Measurements from ENCODE around the gene ZGPAT.

The ZGPAT gene

GRCh38 chr20:63759377-63759901 is 51.6 kb downstream of the ZGPAT start:
- no peak for TF ChIP-seq CTCF (IDR thresholded peaks at IDR 0.05; ENCODE audit: low read depth, low read length)
- no peak for TF ChIP-seq MYC (IDR thresholded peaks at IDR 0.05; ENCODE audit: low read depth, low read length)
- no peak for TF ChIP-seq POLR2A (IDR thresholded peaks at IDR 0.05; ENCODE audit: extremely low read depth, insufficient read length)
- no peak for TF ChIP-seq MAX (IDR thresholded peaks at IDR 0.05; ENCODE audit: low read depth, low read length)

GRCh38 chr20:63765082-63765873 is 57.4 kb downstream of the ZGPAT start:
- H3K4me3 ChIP-seq (ENCODE audit: low read depth, low read length) = no peak overlapping the region
- DNase-seq (ENCODE audit: low read depth) = no peak
- TF ChIP-seq POLR2A (IDR thresholded peaks at IDR 0.05; ENCODE audit: extremely low read depth, insufficient read length) (no peak), MAX (IDR thresholded peaks at IDR 0.05; ENCODE audit: low read depth, low read length) (no peak), CTCF (IDR thresholded peaks at IDR 0.05; ENCODE audit: low read depth, low read length) (no peak), MYC (IDR thresholded peaks at IDR 0.05; ENCODE audit: low read depth, low read length) (no peak)

More at GRCh38 chr20:63759377-63759901, 51.6 kb downstream of the ZGPAT start:
- no peak overlapping the region for H3K4me3 ChIP-seq (ENCODE audit: low read depth, low read length)
- no peak for DNase-seq (ENCODE audit: low read depth)

GRCh38 chr20:63765902-63766301 is 58.1 kb downstream of the ZGPAT start:
- TF ChIP-seq CTCF (IDR thresholded peaks at IDR 0.05; ENCODE audit: low read depth, low read length) = no peak
- TF ChIP-seq MYC (IDR thresholded peaks at IDR 0.05; ENCODE audit: low read depth, low read length) = no peak
- no peak for TF ChIP-seq MAX (IDR thresholded peaks at IDR 0.05; ENCODE audit: low read depth, low read length)
- TF ChIP-seq POLR2A (IDR thresholded peaks at IDR 0.05; ENCODE audit: extremely low read depth, insufficient read length) = no peak
- no peak overlapping the region for H3K4me3 ChIP-seq (ENCODE audit: low read depth, low read length)
- DNase-seq (ENCODE audit: low read depth) = no peak

- TF ChIP-seq POLR2A (IDR thresholded peaks at IDR 0.05; ENCODE audit: extremely low read depth, insufficient read length) (no peak), MYC (IDR thresholded peaks at IDR 0.05; ENCODE audit: low read depth, low read length) (no peak), MAX (IDR thresholded peaks at IDR 0.05; ENCODE audit: low read depth, low read length) (no peak), CTCF (IDR thresholded peaks at IDR 0.05; ENCODE audit: low read depth, low read length) (no peak)
- no peak for DNase-seq (ENCODE audit: low read depth)
- no peak overlapping the region for H3K4me3 ChIP-seq (ENCODE audit: low read depth, low read length)
Measured at GRCh38 chr20:63766695-63767426, 59.0 kb downstream of the ZGPAT start.

GRCh38 chr20:63767456-63767855 is 59.6 kb downstream of the ZGPAT start:
- no peak for TF ChIP-seq MAX (IDR thresholded peaks at IDR 0.05; ENCODE audit: low read depth, low read length)
- no peak for TF ChIP-seq MYC (IDR thresholded peaks at IDR 0.05; ENCODE audit: low read depth, low read length)
- TF ChIP-seq POLR2A (IDR thresholded peaks at IDR 0.05; ENCODE audit: extremely low read depth, insufficient read length) = no peak
- TF ChIP-seq CTCF (IDR thresholded peaks at IDR 0.05; ENCODE audit: low read depth, low read length) = no peak
- H3K4me3 ChIP-seq (ENCODE audit: low read depth, low read length) = no peak overlapping the region
- DNase-seq (ENCODE audit: low read depth) = no peak
